Measurements from ENCODE around the gene SCD.

GRCh38 chr10:100396605-100397004 lies 49.6 kb downstream of the SCD start:
- no peak for TF ChIP-seq EZH2 (IDR thresholded peaks at IDR 0.05; ENCODE audit: insufficient read depth, poor library complexity, severe bottlenecking)
- no peak for TF ChIP-seq EZH2phosphoT487 (IDR thresholded peaks at IDR 0.05; ENCODE audit: insufficient read depth, low read depth)
